Neural cell (in vitro differentiated cells): ENCODE measurements around the gene MED12. TPM values are rescaled to one million over a fixed set of nuclear protein-coding genes. Genes with fewer than 3 reads are reported as not detected.

Experiments
- H2AFZ ChIP-seq: fragments of 200-600, 300-800 bp; sonication (generic), shearing (Covaris generic); 2 replicates; pipeline ENCODE4 v1.6.0; 2014; ENCODE audit warnings: low read depth, mild to moderate bottlenecking, antibody characterized with exemption, low read length, moderate library complexity
- H3F3A ChIP-seq: fragments of 200-600 bp; shearing (Covaris generic); 2 replicates; pipeline ENCODE4 v1.6.1; 2016; ENCODE audit warnings: mild to moderate bottlenecking, moderate library complexity, mixed read lengths, antibody characterized with exemption, low read length; ENCODE audit not compliant: insufficient read depth, poor library complexity, severe bottlenecking
- H3K27ac ChIP-seq: fragments of 200-600, 300-800 bp; sonication (generic), shearing (Covaris generic); 2 replicates; pipeline ENCODE4 v1.5.1; 2014; ENCODE audit warnings: mild to moderate bottlenecking, low read length, moderate library complexity
- H3K27me3 ChIP-seq: fragments of 300-800, 200-600 bp; sonication (generic), shearing (Covaris generic); 2 replicates; pipeline ENCODE4 v1.6.0; 2014; ENCODE audit warnings: mild to moderate bottlenecking, low read depth, low read length, moderate library complexity; ENCODE audit not compliant: insufficient read depth
- H3K36me3 ChIP-seq: fragments of 300-800, 200-600 bp; sonication (generic), shearing (Covaris generic); 2 replicates; pipeline ENCODE4 v1.5.1; 2014; ENCODE audit warnings: mild to moderate bottlenecking, antibody characterized with exemption, low read length, moderate library complexity; ENCODE audit not compliant: insufficient read depth
- H3K4me2 ChIP-seq: fragments of 300-800, 200-600 bp; sonication (generic), shearing (Covaris generic); 2 replicates; pipeline ENCODE4 v1.6.0; 2014; ENCODE audit warnings: mild to moderate bottlenecking, low read length
- H3K4me3 ChIP-seq: fragments of 300-800, 200-600 bp; sonication (generic), shearing (Covaris generic); 2 replicates; pipeline ENCODE4 v1.5.1; 2014; ENCODE audit warnings: mild to moderate bottlenecking, low read length, moderate library complexity
- H3K79me2 ChIP-seq: fragments of 200-600 bp; shearing (Covaris generic); replicated peaks from 2 replicates; pipeline ENCODE4 v1.6.0; 2014; ENCODE audit warnings: mild to moderate bottlenecking, low read length, moderate library complexity; ENCODE audit not compliant: insufficient read depth
- H3K9ac ChIP-seq: fragments of 300-800, 200-600 bp; sonication (generic), shearing (Covaris generic); 2 replicates; pipeline ENCODE4 v1.6.1; 2016; ENCODE audit warnings: mild to moderate bottlenecking, low read length, mixed read lengths
- H3K9me2 ChIP-seq: fragments of 200-600 bp; shearing (Covaris generic); 2 replicates; pipeline ENCODE4 v1.6.1; 2016; ENCODE audit warnings: mild to moderate bottlenecking, low read length, mixed read lengths; ENCODE audit not compliant: insufficient read depth
- H3K9me3 ChIP-seq: fragments of 200-600, 300-800 bp; sonication (generic), shearing (Covaris generic); 2 replicates; pipeline ENCODE4 v1.6.1; 2016; ENCODE audit warnings: mild to moderate bottlenecking, mixed run types, low read length, moderate library complexity, mixed read lengths
- H4K20me1 ChIP-seq: fragments of 200-600 bp; shearing (Covaris generic); 2 replicates; pipeline ENCODE4 v1.6.1; 2016; ENCODE audit warnings: mild to moderate bottlenecking, mixed run types; ENCODE audit not compliant: insufficient read depth
- EP300 ChIP-seq: fragments of 450-650 bp; conservative IDR thresholded peaks from 2 replicates; pipeline ENCODE4 v1.6.1; 2014; ENCODE audit warnings: antibody characterized with exemption, mild to moderate bottlenecking, moderate library complexity; ENCODE audit not compliant: poor library complexity, severe bottlenecking
- EZH2 ChIP-seq: fragments of 200-600, 300-800 bp; shearing (Covaris generic), sonication (generic); IDR thresholded peaks from 2 replicates; pipeline ENCODE4 v1.6.1; 2014; ENCODE audit warnings: antibody characterized with exemption, low read length, borderline replicate concordance, mild to moderate bottlenecking; ENCODE audit not compliant: insufficient read depth, poor library complexity, severe bottlenecking
- MXI1 ChIP-seq: fragments of 450-650 bp; conservative IDR thresholded peaks from 2 replicates; pipeline ENCODE4 v1.6.1; 2014; ENCODE audit warnings: antibody characterized with exemption, mild to moderate bottlenecking; ENCODE audit not compliant: poor library complexity, severe bottlenecking
- POLR2AphosphoS5 ChIP-seq: IDR thresholded peaks from 2 replicates; pipeline ENCODE4 v1.6.1; 2012
- RAD21 ChIP-seq: fragments of 450-650 bp; conservative IDR thresholded peaks from 2 replicates; pipeline ENCODE4 v1.6.1; 2014; ENCODE audit warnings: antibody characterized with exemption, mild to moderate bottlenecking, moderate library complexity
- REST ChIP-seq: IDR thresholded peaks from 2 replicates; pipeline ENCODE4 v1.6.1; 2012; ENCODE audit warnings: borderline replicate concordance
- SMC3 ChIP-seq: fragments of 450-650 bp; conservative IDR thresholded peaks from 2 replicates; pipeline ENCODE4 v1.6.1; 2014; ENCODE audit warnings: antibody characterized with exemption, mild to moderate bottlenecking, moderate library complexity; ENCODE audit not compliant: poor library complexity
- TAF1 ChIP-seq: IDR thresholded peaks from 2 replicates; pipeline ENCODE4 v1.6.1; 2012; ENCODE audit warnings: low read depth
- polyA plus RNA-seq: library from polyadenylated mRNA; depleted of rRNA; stranded (reverse); fragments of >200 nt; gene quantifications from 2 replicates; pipeline ENCODE4 v1.2.3, GENCODE V29; 2014
- TF ChIP-seq, protein P1 (sequence below): fragments of 450-650 bp; IDR thresholded peaks from 2 replicates; pipeline ENCODE4 v1.5.1; 2014; ENCODE audit warnings: antibody characterized with exemption, mild to moderate bottlenecking, moderate library complexity; ENCODE audit not compliant: poor library complexity, severe bottlenecking

The MED12 gene
- polyA plus RNA-seq, 1 donor from 2014 or later: 5.6 TPM

- no peak overlapping the region for H3K4me3 ChIP-seq
- H3K4me2 ChIP-seq: no peak overlapping the region
- no peaks in the 10 kb centered on the region for H4K20me1 ChIP-seq
- no peak overlapping the region for H3K27ac ChIP-seq
- H3K27me3 ChIP-seq: no peaks in the 10 kb centered on the region
- H3K36me3 ChIP-seq: no peaks in the 10 kb centered on the region
- H3K9ac ChIP-seq: no peak overlapping the region
- H2AFZ ChIP-seq: no peak overlapping the region
- H3K79me2 ChIP-seq: peaks cover 14% of the 10 kb centered on the region
- no peaks in the 10 kb centered on the region for H3F3A ChIP-seq
- H3K9me2 ChIP-seq: no peaks in the 10 kb centered on the region
- no peaks in the 10 kb centered on the region for H3K9me3 ChIP-seq
- TF ChIP-seq, protein P1, sequence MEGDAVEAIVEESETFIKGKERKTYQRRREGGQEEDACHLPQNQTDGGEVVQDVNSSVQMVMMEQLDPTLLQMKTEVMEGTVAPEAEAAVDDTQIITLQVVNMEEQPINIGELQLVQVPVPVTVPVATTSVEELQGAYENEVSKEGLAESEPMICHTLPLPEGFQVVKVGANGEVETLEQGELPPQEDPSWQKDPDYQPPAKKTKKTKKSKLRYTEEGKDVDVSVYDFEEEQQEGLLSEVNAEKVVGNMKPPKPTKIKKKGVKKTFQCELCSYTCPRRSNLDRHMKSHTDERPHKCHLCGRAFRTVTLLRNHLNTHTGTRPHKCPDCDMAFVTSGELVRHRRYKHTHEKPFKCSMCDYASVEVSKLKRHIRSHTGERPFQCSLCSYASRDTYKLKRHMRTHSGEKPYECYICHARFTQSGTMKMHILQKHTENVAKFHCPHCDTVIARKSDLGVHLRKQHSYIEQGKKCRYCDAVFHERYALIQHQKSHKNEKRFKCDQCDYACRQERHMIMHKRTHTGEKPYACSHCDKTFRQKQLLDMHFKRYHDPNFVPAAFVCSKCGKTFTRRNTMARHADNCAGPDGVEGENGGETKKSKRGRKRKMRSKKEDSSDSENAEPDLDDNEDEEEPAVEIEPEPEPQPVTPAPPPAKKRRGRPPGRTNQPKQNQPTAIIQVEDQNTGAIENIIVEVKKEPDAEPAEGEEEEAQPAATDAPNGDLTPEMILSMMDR: no peak
- no peak for TF ChIP-seq MXI1
- TF ChIP-seq EP300: no peak
- no peak for TF ChIP-seq EZH2
- no peak for TF ChIP-seq TAF1
- TF ChIP-seq RAD21: no peak
- TF ChIP-seq REST: no peak
- no peak for TF ChIP-seq POLR2AphosphoS5
- TF ChIP-seq SMC3: no peak
Measured at GRCh38 chrX:71151366-71151765, 33.0 kb downstream of the MED12 start.

DNA sequence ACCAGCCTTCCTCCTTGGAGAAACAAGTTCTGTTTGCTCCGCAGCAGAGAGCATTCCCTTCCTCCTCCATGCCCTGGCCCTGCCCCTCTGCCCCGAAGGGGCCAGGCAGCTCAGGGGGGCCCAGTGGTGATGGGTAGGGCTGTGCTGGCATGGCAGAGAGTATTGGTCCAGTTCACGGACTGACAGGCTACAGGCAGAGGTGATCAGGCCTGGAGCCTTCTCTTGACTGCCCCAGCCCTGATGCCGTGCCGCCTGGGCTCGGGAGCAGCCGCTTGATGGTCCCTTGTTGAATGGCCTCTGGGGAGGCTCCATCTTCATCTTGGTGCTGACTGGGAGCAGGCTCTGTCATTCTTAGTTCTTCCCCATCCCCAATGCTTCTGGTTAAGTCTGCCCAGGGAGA, 35.8 kb downstream of the MED12 start:
- Histone ChIP-seq H3K9me2 (no peaks in the 10 kb centered on the region), H3K27ac (no peak overlapping the region), H3K4me3 (no peak overlapping the region), H3K4me2 (no peak overlapping the region), H3K79me2 (no peaks in the 10 kb centered on the region), H2AFZ (no peak overlapping the region), H3K9me3 (no peaks in the 10 kb centered on the region), H3F3A (no peaks in the 10 kb centered on the region), H4K20me1 (no peaks in the 10 kb centered on the region), H3K9ac (no peak overlapping the region), H3K36me3 (no peaks in the 10 kb centered on the region), H3K27me3 (no peaks in the 10 kb centered on the region)
- TF ChIP-seq SMC3 (no peak), POLR2AphosphoS5 (no peak), EP300 (no peak), TAF1 (no peak), REST (no peak), EZH2 (no peak), MXI1 (no peak), RAD21 (no peak)
- TF ChIP-seq, protein P1: no peak
